SJCRH30 (cell line): Measurements from ENCODE around the gene TGOLN2. TPM values are rescaled to one million over a fixed set of nuclear protein-coding genes. Genes with fewer than 3 reads are reported as not detected.
"Not testable (repeated sequence)": the region's sequence is repeated elsewhere in the genome, so short reads cannot be mapped to it uniquely, and the experiment has no call there.

ENCODE experiments used
- DNase-seq, 2 experiments: peaks; one replicate each; pipeline ENCODE4 v3.0.0-alpha.2; 2015 to 2020
- H3K27ac ChIP-seq: fragments of 250-450 bp; sonication (Bioruptor Pico); 2 replicates; pipeline ENCODE4 v1.5.1; 2020; ENCODE audit warnings: mild to moderate bottlenecking, moderate library complexity
- H3K27me3 ChIP-seq: fragments of 250-450 bp; sonication (Bioruptor Pico); 2 replicates; pipeline ENCODE4 v1.5.1; 2020; ENCODE audit warnings: mild to moderate bottlenecking, moderate library complexity
- H3K36me3 ChIP-seq: fragments of 250-450 bp; sonication (Bioruptor Pico); 2 replicates; pipeline ENCODE4 v1.5.1; 2020; ENCODE audit warnings: mild to moderate bottlenecking, moderate library complexity
- H3K4me1 ChIP-seq: fragments of 250-450 bp; sonication (Bioruptor Pico); 2 replicates; pipeline ENCODE4 v1.5.1; 2020; ENCODE audit warnings: mild to moderate bottlenecking, moderate library complexity
- H3K4me3 ChIP-seq: fragments of 250-450 bp; sonication (Bioruptor Pico); 2 replicates; pipeline ENCODE4 v1.5.1; 2020; ENCODE audit warnings: mild to moderate bottlenecking, moderate library complexity
- H3K9me3 ChIP-seq: fragments of 250-450 bp; sonication (Bioruptor Pico); replicated peaks from 2 replicates; pipeline ENCODE4 v1.5.1; 2020; ENCODE audit warnings: mild to moderate bottlenecking, moderate library complexity
- total RNA-seq: library from RNA; depleted of rRNA; stranded (reverse); fragments of >200 nt; shearing (Covaris generic); gene quantifications from 2 replicates; pipeline ENCODE4 v1.2.3, GENCODE V29; 2014

The TGOLN2 gene
- total RNA-seq, 1 experiment from 2014 or later, result 80.3 TPM

DNA sequence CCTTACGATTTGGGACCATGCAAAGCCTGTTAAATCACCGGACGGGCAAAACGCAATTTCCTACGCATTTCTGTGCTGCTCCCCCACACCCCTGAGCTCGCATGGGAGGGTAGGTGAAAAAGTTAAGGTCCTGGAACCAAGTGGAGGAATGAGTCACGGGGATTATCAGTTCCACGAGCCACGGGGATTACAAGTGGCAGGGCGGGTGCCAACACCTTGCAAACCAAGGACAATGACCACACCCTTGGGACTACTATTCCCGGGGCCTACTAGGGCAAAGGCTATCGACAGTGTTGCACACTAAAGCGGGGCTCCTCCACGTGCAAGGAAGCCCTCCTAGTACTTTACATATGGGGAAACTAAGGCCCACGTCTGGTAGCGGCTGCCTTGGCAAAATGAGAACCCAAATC is 26.1 kb upstream of the TGOLN2 start:
- peak overlapping the region; percentile 38 for H3K27ac ChIP-seq
- peaks cover 3% of the 10 kb centered on the region; the same call in 1 of the 2 replicates for H3K4me1 ChIP-seq
- H3K9me3 ChIP-seq, result no peaks in the 10 kb centered on the region
- H3K4me3 ChIP-seq, result peak overlapping the region; percentile 81
- H3K36me3 ChIP-seq, result peaks cover 14% of the 10 kb centered on the region; the same call in 1 of the 2 replicates
- no peaks in the 10 kb centered on the region for H3K27me3 ChIP-seq
- peak; percentile 37 to 48 for DNase-seq

GRCh38 chr2:85347599-85347998 is 19.8 kb upstream of the TGOLN2 start:
- H3K36me3 ChIP-seq, result peaks cover 22% of the 10 kb centered on the region
- DNase-seq, result no peak
- no peak overlapping the region for H3K4me3 ChIP-seq
- no peaks in the 10 kb centered on the region for H3K27me3 ChIP-seq
- no peaks in the 10 kb centered on the region for H3K9me3 ChIP-seq
- no peaks in the 10 kb centered on the region for H3K4me1 ChIP-seq
- H3K27ac ChIP-seq, result no peak overlapping the region

DNA sequence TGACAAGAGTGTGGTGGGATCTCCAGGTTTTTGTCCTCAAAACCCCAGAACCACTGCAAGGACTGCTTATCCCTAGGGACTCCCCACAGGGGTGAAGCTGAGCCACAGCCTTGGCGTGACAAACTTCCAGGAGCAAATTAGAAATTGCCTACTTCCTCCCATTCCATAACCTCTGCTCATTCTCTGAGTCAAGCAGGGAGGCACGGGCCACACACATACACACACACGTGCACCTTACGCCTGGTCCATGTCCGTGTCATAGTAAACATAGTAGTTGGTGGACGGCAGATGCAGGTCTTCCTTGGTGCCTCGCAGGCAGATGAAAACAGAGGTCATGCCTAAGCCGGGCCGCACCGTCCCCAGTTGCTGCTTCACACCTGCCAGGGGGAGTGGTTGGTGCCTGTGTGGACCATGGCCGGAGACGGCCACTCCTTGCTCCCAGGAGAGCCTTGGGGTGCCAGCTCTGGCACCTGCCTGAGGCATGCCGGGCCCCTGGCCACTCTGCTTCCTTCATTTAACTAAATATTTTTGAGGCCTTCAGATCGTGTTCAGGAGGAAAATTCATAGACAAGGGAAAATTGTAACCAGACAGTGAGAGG is 16.7 kb upstream of the TGOLN2 start:
- Histone ChIP-seq H3K36me3 (peaks cover 17% of the 10 kb centered on the region), H3K4me3 (no peak overlapping the region), H3K27me3 (no peaks in the 10 kb centered on the region), H3K9me3 (no peaks in the 10 kb centered on the region), H3K4me1 (no peaks in the 10 kb centered on the region), H3K27ac (no peak overlapping the region)
- DNase-seq, result no peak

- not testable (repeated sequence) for H3K27me3 ChIP-seq, H3K4me1 ChIP-seq, H3K36me3 ChIP-seq, DNase-seq, H3K27ac ChIP-seq, H3K9me3 ChIP-seq, H3K4me3 ChIP-seq
Observed at GRCh38 chr2:85343207-85343895, 15.6 kb upstream of the TGOLN2 start.

GRCh38 chr2:85342156-85342555 is 14.4 kb upstream of the TGOLN2 start:
- Histone ChIP-seq H3K27me3 (no peaks in the 10 kb centered on the region), H3K4me3 (no peak overlapping the region), H3K4me1 (no peaks in the 10 kb centered on the region), H3K36me3 (peaks cover 5% of the 10 kb centered on the region), H3K27ac (no peak overlapping the region), H3K9me3 (no peaks in the 10 kb centered on the region)
- DNase-seq, result no peak

GRCh38 chr2:85341269-85342029 is 13.7 kb upstream of the TGOLN2 start:
- H3K27me3 ChIP-seq, result no peaks in the 10 kb centered on the region
- H3K36me3 ChIP-seq, result no peaks in the 10 kb centered on the region
- H3K4me3 ChIP-seq, result no peak overlapping the region
- H3K27ac ChIP-seq, result no peak overlapping the region
- no peak for DNase-seq
- H3K4me1 ChIP-seq, result no peaks in the 10 kb centered on the region
- H3K9me3 ChIP-seq, result no peaks in the 10 kb centered on the region

- H3K27ac ChIP-seq, result no peak overlapping the region
- DNase-seq, result peak in 1 of 2 experiments; percentile 21
- no peak overlapping the region for H3K4me3 ChIP-seq
- no peaks in the 10 kb centered on the region for H3K27me3 ChIP-seq
- no peaks in the 10 kb centered on the region for H3K9me3 ChIP-seq
- H3K4me1 ChIP-seq, result no peaks in the 10 kb centered on the region
- no peaks in the 10 kb centered on the region for H3K36me3 ChIP-seq
Observed at GRCh38 chr2:85340034-85340892, 12.5 kb upstream of the TGOLN2 start.

DNA sequence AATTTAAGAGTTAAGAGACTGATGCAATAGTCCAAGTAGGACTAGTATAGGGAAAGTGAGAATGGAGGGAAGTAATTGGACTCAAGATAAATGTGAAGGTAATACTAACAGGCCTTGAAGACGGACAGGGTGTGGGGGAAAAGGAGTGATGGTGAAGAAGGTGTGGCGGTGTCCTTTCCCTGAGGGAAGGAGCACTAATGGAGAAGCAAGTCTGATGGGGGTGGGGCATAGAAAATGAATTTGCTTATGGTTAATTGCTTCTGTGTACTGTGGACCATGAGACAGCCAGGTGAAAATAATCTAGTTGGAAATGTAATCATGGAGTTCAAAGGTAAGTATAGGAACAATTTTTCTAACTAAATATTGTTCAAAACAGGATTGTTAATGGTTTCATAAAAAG is 7.1 kb upstream of the TGOLN2 start:
- H3K4me1 ChIP-seq, result no peaks in the 10 kb centered on the region
- DNase-seq, result no peak
- no peak overlapping the region for H3K4me3 ChIP-seq
- no peak overlapping the region for H3K27ac ChIP-seq
- no peaks in the 10 kb centered on the region for H3K27me3 ChIP-seq
- H3K9me3 ChIP-seq, result no peaks in the 10 kb centered on the region
- no peaks in the 10 kb centered on the region for H3K36me3 ChIP-seq

DNA sequence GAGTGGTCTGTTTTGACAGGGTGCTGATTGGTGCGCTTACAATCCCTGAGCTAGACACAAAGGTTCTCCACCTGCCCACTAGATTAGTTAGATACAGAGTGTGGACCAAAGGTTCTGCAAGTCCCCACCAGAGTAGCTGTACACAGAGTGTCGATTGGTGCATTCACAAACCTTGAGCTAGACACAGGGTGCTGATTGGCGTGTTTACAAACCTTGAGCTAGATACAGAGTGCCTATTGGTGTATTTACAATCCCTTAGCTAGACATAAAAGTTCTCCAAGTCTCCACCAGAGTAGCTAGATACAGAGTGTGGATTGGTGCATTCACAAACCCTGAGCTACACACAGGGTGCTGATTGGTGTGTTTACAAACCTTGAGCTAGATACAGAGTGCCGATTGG is 6.1 kb upstream of the TGOLN2 start:
- not testable (repeated sequence) for H3K27ac ChIP-seq, H3K4me3 ChIP-seq, H3K36me3 ChIP-seq, H3K4me1 ChIP-seq, DNase-seq, H3K9me3 ChIP-seq, H3K27me3 ChIP-seq

- Histone ChIP-seq H3K4me3 (no peak overlapping the region), H3K9me3 (no peaks in the 10 kb centered on the region), H3K27me3 (no peaks in the 10 kb centered on the region), H3K27ac (no peak overlapping the region), H3K4me1 (peaks cover under 1% of the 10 kb centered on the region; the same call in 1 of the 2 replicates), H3K36me3 (0 out of 2 replicates have a peak, but pooled peaks cover 5% of the 10 kb centered on the region)
- no peak for DNase-seq
Observed at GRCh38 chr2:85330839-85331636, 3.2 kb upstream of the TGOLN2 start.

DNA sequence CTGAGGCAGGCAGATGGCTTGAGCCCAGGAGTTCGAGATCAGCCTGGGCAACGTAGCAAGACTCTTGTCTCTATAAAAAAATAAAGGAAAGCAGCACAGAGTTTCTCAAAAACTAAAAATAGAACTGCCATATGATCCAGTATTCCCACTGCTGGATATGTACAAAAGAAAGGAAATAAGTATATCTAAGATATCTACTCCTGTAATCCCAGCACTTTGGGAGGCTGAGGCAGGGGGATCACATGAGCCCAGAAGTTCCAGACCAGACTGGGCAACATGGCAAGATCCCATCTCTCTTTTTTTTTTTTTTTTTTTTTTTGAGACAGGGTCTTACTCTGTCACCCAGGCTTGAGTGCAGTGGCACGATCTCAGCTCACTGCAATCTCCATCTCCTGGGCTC is 1.9 kb upstream of the TGOLN2 start:
- not testable (repeated sequence) for H3K4me3 ChIP-seq, H3K4me1 ChIP-seq

DNA sequence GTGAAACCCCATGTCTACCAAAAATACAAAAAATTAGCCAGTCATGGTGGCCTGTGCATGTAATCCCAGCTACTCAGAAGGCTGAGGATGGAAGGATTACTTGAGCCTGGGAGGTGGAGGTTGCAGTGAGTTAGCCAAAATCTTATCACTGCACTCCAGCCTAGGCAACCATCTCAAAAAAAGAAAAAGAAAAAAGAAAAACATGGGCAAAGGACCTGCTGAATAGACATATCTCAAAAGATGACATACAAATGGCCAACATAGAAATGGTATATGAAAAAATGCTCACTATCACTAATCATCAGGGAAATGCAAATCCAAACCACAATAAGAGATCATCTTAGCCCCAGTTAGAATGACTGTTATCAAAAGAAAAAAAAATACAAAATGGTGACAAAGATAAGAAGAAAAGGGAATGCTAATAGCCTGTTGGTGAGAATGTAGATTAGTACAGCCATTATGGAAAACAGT is 1.4 kb upstream of the TGOLN2 start:
- Histone ChIP-seq H3K27ac (no peak overlapping the region), H3K27me3 (no peaks in the 10 kb centered on the region), H3K9me3 (no peaks in the 10 kb centered on the region), H3K36me3 (peaks cover 15% of the 10 kb centered on the region; the same call in 1 of the 2 replicates), H3K4me3 (no peak overlapping the region), H3K4me1 (peaks cover 3% of the 10 kb centered on the region; the same call in 1 of the 2 replicates)
- DNase-seq, result no peak

More for the DNA sequence above, 1.9 kb upstream of the TGOLN2 start:
- not testable (repeated sequence) for H3K9me3 ChIP-seq, DNase-seq, H3K27ac ChIP-seq, H3K27me3 ChIP-seq
- peaks cover 12% of the 10 kb centered on the region; the same call in 1 of the 2 replicates for H3K36me3 ChIP-seq

GRCh38 chr2:85327160-85327821 is 498 bp downstream of the TGOLN2 start:
- peak in 1 of 2 experiments; percentile 55 for DNase-seq
- Histone ChIP-seq H3K36me3 (peaks cover 34% of the 10 kb centered on the region), H3K9me3 (no peaks in the 10 kb centered on the region), H3K27me3 (no peaks in the 10 kb centered on the region), H3K4me3 (peak overlapping the region; percentile 82), H3K4me1 (peaks cover 3% of the 10 kb centered on the region; the same call in 1 of the 2 replicates), H3K27ac (peak overlapping the region; percentile 95; the same call in 1 of the 2 replicates)
